ENCODE measurements around the gene ZNF366. TPM values are rescaled to one million over a fixed set of nuclear protein-coding genes. Genes with fewer than 3 reads are reported as not detected.

Gene ZNF366
- 3.8 TPM for total RNA-seq
- 0.59 TPM for polyA plus RNA-seq
- long read RNA-seq, donor 1 = 0 reads
- long read RNA-seq, donor 2 = 0 reads
- long read RNA-seq, donor 3 = 0 reads
- long read RNA-seq, donor 4, partial matches to known transcripts = 0 of 2 reads
- long read RNA-seq, donor 4, other reads (novel, unspliced or antisense) = 0 of 2 reads
- long read RNA-seq, donor 5, partial matches to known transcripts = 0 of 3 reads
- long read RNA-seq, donor 5, other reads (novel, unspliced or antisense) = 0 of 3 reads
- long read RNA-seq, donor 6, partial matches to known transcripts = 0 of 2 reads
- long read RNA-seq, donor 6, other reads (novel, unspliced or antisense) = 0 of 2 reads
- long read RNA-seq, donor 7 = 0 reads
- long read RNA-seq, donor 8, partial matches to known transcripts = 0 of 1 reads
- long read RNA-seq, donor 8, other reads (novel, unspliced or antisense) = 0 of 1 reads
- long read RNA-seq, donor 9 = 0 reads
- long read RNA-seq, donor 10, partial matches to known transcripts = 0 of 2 reads
- long read RNA-seq, donor 10, other reads (novel, unspliced or antisense) = 0 of 2 reads

DNA sequence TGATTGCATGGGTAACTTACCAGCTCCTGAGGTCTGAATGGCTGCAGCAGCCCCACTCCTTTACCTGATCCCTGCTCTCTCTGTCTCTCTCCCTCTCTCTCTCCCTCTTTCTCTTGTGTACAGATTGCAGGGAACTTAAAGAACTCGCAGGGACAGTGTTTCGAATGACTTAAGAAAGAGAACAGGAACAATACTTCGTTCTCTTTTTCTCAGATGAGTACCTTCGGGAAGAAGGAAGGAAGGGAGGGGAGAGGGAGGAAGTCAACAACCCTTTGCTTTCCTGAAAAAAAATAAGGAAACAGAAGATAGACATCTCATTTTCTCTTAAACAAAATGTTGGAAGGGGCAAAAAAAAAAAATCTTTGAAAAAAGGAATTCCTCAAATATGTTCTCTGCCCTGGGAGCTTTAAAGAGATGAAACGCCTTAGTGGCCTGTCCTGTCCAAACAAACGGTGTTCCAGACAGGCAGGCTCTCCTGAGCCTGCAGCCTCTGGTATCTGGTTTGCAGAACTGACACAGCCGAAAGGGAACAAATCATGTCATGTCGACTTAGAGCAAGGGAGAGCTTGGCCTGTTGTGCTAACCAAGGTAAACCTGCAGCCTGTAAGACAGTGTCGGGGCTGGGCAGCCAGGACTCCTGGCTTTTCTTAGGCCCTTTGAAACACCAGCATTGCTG, at the start of gene ZNF366:
TSS of gene ZNF366 (minus strand) at position 180 of the 676 bp plus-strand sequence. CDS start 45,914 bp downstream, outside the sequence.
- DNase-seq (ENCODE audit: low read depth in 6 of 9, low spot score in 9 of 9) = no peak
- H3K9me3 ChIP-seq (ENCODE audit: control insufficient read depth in 2 of 2, insufficient read depth in 1 of 2, low read length in 1 of 2) = no peaks in the 10 kb centered on the region
- no peak within 1 kb of the TSS for H3K4me3 ChIP-seq (ENCODE audit: low read length in 2 of 2)
- 57% methylated on average over 9 of the region's 9 CpGs for WGBS
- H3K4me1 ChIP-seq (ENCODE audit: control insufficient read depth in 2 of 2, insufficient read depth in 2 of 2, low read length in 2 of 2) = peaks cover 0 to 3% of the 10 kb centered on the region in 2 donors
- peak within 1 kb of the TSS in 1 of 2 donors; percentile 30 for H3K27ac ChIP-seq (ENCODE audit: low read depth in 1 of 2, low read length in 1 of 2)
- no peaks in the 10 kb centered on the region for H3K36me3 ChIP-seq (ENCODE audit: control insufficient read depth in 2 of 2, insufficient read depth in 2 of 2, low read length in 1 of 2)
- no peaks in the 10 kb centered on the region for H3K27me3 ChIP-seq (ENCODE audit: control insufficient read depth in 2 of 2, insufficient read depth in 1 of 2, low read length in 1 of 2)

DNA sequence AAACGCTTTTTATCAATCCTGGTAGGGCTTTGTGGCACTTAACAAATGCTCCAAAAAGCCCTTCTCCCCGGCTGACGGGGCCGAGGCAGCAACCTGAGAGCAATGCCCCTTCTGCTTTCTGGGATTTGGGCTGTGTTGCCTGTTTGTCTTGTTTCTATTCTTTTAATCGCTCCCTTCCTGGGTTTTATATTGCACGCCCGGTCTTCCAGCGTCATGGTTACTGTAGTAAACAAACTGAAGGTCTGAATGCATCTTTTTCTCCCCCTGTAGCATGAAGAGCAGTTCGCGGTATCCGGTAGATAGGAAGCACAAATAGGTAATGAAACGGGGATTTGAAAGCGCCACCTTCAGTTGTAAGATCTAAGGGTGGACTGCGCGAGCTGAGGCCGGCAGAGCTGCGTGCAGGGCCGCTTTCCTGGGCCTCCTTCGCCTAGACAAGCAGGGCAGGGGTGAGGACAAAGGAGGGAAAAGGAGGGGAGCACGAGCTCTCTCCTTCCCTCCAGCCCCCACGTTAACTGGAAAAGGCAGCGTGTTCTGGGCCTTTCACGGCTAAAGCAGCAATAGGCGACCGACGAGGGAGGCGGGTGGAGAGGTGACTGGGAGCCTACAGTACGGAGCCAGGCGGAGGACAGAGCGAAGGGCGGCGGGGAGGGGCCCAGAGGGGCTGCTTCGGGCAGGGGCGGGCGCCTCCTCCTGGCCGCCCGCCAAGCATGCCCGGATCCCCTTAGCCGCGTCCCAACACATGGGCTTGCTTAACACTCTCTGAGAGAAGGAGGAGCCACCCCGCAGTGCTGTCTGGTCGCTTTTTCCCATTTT, 49.3 kb upstream of the ZNF366 start:
- WGBS = 3% methylated on average over 42 of the region's 42 CpGs
- Histone ChIP-seq H3K4me1 (ENCODE audit: control insufficient read depth in 2 of 2, insufficient read depth in 2 of 2, low read length in 2 of 2) (peaks cover 0 to 15% of the 10 kb centered on the region in 2 donors), H3K27me3 (ENCODE audit: control insufficient read depth in 2 of 2, insufficient read depth in 1 of 2, low read length in 1 of 2) (peaks cover 0 to 6% of the 10 kb centered on the region in 2 donors), H3K9me3 (ENCODE audit: control insufficient read depth in 2 of 2, insufficient read depth in 1 of 2, low read length in 1 of 2) (no peaks in the 10 kb centered on the region), H3K36me3 (ENCODE audit: control insufficient read depth in 2 of 2, insufficient read depth in 2 of 2, low read length in 1 of 2) (no peaks in the 10 kb centered on the region), H3K4me3 (ENCODE audit: low read length in 2 of 2) (peak overlapping the region; percentile 37 to 42), H3K27ac (ENCODE audit: low read depth in 1 of 2, low read length in 1 of 2) (peak overlapping the region; percentile 10 to 67)
- DNase-seq (ENCODE audit: low read depth in 6 of 9, low spot score in 9 of 9) = peak; percentile 8 to 62 (median 33)

GRCh38 chr5:72555871-72556270, 48.7 kb upstream of the ZNF366 start:
- H3K4me3 ChIP-seq (ENCODE audit: low read length in 2 of 2) = no peak overlapping the region

DNA sequence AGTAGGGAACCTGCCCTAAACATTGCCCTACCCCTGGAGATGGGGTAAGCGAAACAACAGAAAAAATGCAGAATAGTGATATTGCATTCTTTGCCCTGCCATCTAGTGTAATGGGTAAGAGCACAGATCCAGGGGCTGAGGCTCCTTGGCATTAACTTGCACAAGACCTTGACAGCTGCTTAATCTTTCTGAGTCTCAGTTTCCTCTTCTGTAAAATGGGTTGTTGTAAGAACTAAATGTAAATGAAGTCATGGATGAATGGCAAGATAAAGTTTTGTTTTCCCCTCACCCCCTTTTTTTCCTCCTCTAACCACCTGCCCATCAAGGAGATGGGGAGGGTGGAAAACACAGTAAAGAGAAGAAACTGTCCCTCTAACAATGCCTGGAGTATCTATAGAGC, 47.7 kb upstream of the ZNF366 start:
- WGBS = 97% methylated on average over 1 of the region's 1 CpG
- peaks cover 0 to 15% of the 10 kb centered on the region in 2 donors for H3K4me1 ChIP-seq (ENCODE audit: control insufficient read depth in 2 of 2, insufficient read depth in 2 of 2, low read length in 2 of 2)
- H3K27ac ChIP-seq (ENCODE audit: low read depth in 1 of 2, low read length in 1 of 2) = no peak overlapping the region
- H3K27me3 ChIP-seq (ENCODE audit: control insufficient read depth in 2 of 2, insufficient read depth in 1 of 2, low read length in 1 of 2) = peaks cover 0 to 6% of the 10 kb centered on the region in 2 donors
- no peaks in the 10 kb centered on the region for H3K9me3 ChIP-seq (ENCODE audit: control insufficient read depth in 2 of 2, insufficient read depth in 1 of 2, low read length in 1 of 2)
- DNase-seq (ENCODE audit: low read depth in 6 of 9, low spot score in 9 of 9) = no peak
- H3K36me3 ChIP-seq (ENCODE audit: control insufficient read depth in 2 of 2, insufficient read depth in 2 of 2, low read length in 1 of 2) = no peaks in the 10 kb centered on the region
- H3K4me3 ChIP-seq (ENCODE audit: low read length in 2 of 2) = no peak overlapping the region

More at GRCh38 chr5:72555871-72556270, 48.7 kb upstream of the ZNF366 start:
- Histone ChIP-seq H3K9me3 (ENCODE audit: control insufficient read depth in 2 of 2, insufficient read depth in 1 of 2, low read length in 1 of 2) (no peaks in the 10 kb centered on the region), H3K4me1 (ENCODE audit: control insufficient read depth in 2 of 2, insufficient read depth in 2 of 2, low read length in 2 of 2) (peaks cover 0 to 15% of the 10 kb centered on the region in 2 donors), H3K27me3 (ENCODE audit: control insufficient read depth in 2 of 2, insufficient read depth in 1 of 2, low read length in 1 of 2) (peaks cover 0 to 6% of the 10 kb centered on the region in 2 donors), H3K36me3 (ENCODE audit: control insufficient read depth in 2 of 2, insufficient read depth in 2 of 2, low read length in 1 of 2) (no peaks in the 10 kb centered on the region), H3K27ac (ENCODE audit: low read depth in 1 of 2, low read length in 1 of 2) (peak overlapping the region in 1 of 2 donors; percentile 21)
- WGBS = 69% methylated on average over 1 of the region's 1 CpG
- DNase-seq (ENCODE audit: low read depth in 6 of 9, low spot score in 9 of 9) = peak in 1 of 9 donors; percentile 7

- Histone ChIP-seq H3K27ac (ENCODE audit: low read depth in 1 of 2, low read length in 1 of 2) (no peak overlapping the region), H3K9me3 (ENCODE audit: control insufficient read depth in 2 of 2, insufficient read depth in 1 of 2, low read length in 1 of 2) (no peaks in the 10 kb centered on the region), H3K27me3 (ENCODE audit: control insufficient read depth in 2 of 2, insufficient read depth in 1 of 2, low read length in 1 of 2) (peaks cover 0 to 6% of the 10 kb centered on the region in 2 donors), H3K36me3 (ENCODE audit: control insufficient read depth in 2 of 2, insufficient read depth in 2 of 2, low read length in 1 of 2) (no peaks in the 10 kb centered on the region), H3K4me3 (ENCODE audit: low read length in 2 of 2) (no peak overlapping the region), H3K4me1 (ENCODE audit: control insufficient read depth in 2 of 2, insufficient read depth in 2 of 2, low read length in 2 of 2) (peaks cover 0 to 13% of the 10 kb centered on the region in 2 donors)
- WGBS = 91% methylated on average over 5 of the region's 5 CpGs
- DNase-seq (ENCODE audit: low read depth in 6 of 9, low spot score in 9 of 9) = no peak
Observed at GRCh38 chr5:72552041-72552557, 44.9 kb upstream of the ZNF366 start.

GRCh38 chr5:72550595-72550994, 43.4 kb upstream of the ZNF366 start:
- Histone ChIP-seq H3K27ac (ENCODE audit: low read depth in 1 of 2, low read length in 1 of 2) (no peak overlapping the region), H3K4me1 (ENCODE audit: control insufficient read depth in 2 of 2, insufficient read depth in 2 of 2, low read length in 2 of 2) (peaks cover 0 to under 1% of the 10 kb centered on the region in 2 donors), H3K27me3 (ENCODE audit: control insufficient read depth in 2 of 2, insufficient read depth in 1 of 2, low read length in 1 of 2) (no peaks in the 10 kb centered on the region), H3K9me3 (ENCODE audit: control insufficient read depth in 2 of 2, insufficient read depth in 1 of 2, low read length in 1 of 2) (no peaks in the 10 kb centered on the region), H3K4me3 (ENCODE audit: low read length in 2 of 2) (no peak overlapping the region), H3K36me3 (ENCODE audit: control insufficient read depth in 2 of 2, insufficient read depth in 2 of 2, low read length in 1 of 2) (no peaks in the 10 kb centered on the region)
- 95% methylated on average over 5 of the region's 5 CpGs for WGBS
- no peak for DNase-seq (ENCODE audit: low read depth in 6 of 9, low spot score in 9 of 9)

- no peaks in the 10 kb centered on the region for H3K4me1 ChIP-seq (ENCODE audit: control insufficient read depth in 2 of 2, insufficient read depth in 2 of 2, low read length in 2 of 2)
- no peak for DNase-seq (ENCODE audit: low read depth in 6 of 9, low spot score in 9 of 9)
- no peaks in the 10 kb centered on the region for H3K27me3 ChIP-seq (ENCODE audit: control insufficient read depth in 2 of 2, insufficient read depth in 1 of 2, low read length in 1 of 2)
- no peaks in the 10 kb centered on the region for H3K9me3 ChIP-seq (ENCODE audit: control insufficient read depth in 2 of 2, insufficient read depth in 1 of 2, low read length in 1 of 2)
- H3K36me3 ChIP-seq (ENCODE audit: control insufficient read depth in 2 of 2, insufficient read depth in 2 of 2, low read length in 1 of 2) = no peaks in the 10 kb centered on the region
- WGBS = 61% methylated on average over 3 of the region's 3 CpGs
- H3K27ac ChIP-seq (ENCODE audit: low read depth in 1 of 2, low read length in 1 of 2) = no peak overlapping the region
- no peak overlapping the region for H3K4me3 ChIP-seq (ENCODE audit: low read length in 2 of 2)
Observed at GRCh38 chr5:72543811-72544210, 36.6 kb upstream of the ZNF366 start.

DNA sequence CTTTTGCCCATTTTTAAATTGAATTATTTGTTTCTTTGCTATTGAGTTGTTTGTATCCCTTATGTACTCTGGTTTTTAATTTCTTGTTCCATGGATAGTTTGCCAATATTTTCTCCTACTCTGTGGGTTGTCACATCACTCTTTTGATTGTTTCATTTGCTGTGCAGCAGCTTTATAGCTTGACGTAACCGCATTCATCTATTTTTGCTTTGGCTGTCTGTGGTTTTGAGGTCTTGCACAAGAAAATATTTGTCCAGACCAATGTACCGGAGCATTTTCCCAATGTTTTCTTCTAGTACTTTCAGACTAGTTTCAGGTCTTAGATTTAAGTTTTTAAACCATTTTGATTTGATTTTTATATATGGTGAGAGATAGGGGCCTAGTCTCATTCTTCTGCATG, 36.2 kb upstream of the ZNF366 start:
- no peak for DNase-seq (ENCODE audit: low read depth in 6 of 9, low spot score in 9 of 9)

More for the DNA sequence above, 36.2 kb upstream of the ZNF366 start:
- 93% methylated on average over 3 of the region's 3 CpGs for WGBS
- H3K27me3 ChIP-seq (ENCODE audit: control insufficient read depth in 2 of 2, insufficient read depth in 1 of 2, low read length in 1 of 2) = no peaks in the 10 kb centered on the region
- no peaks in the 10 kb centered on the region for H3K9me3 ChIP-seq (ENCODE audit: control insufficient read depth in 2 of 2, insufficient read depth in 1 of 2, low read length in 1 of 2)
- H3K4me1 ChIP-seq (ENCODE audit: control insufficient read depth in 2 of 2, insufficient read depth in 2 of 2, low read length in 2 of 2) = no peaks in the 10 kb centered on the region
- H3K4me3 ChIP-seq (ENCODE audit: low read length in 2 of 2) = no peak overlapping the region
- no peak overlapping the region for H3K27ac ChIP-seq (ENCODE audit: low read depth in 1 of 2, low read length in 1 of 2)
- H3K36me3 ChIP-seq (ENCODE audit: control insufficient read depth in 2 of 2, insufficient read depth in 2 of 2, low read length in 1 of 2) = no peaks in the 10 kb centered on the region

All from thymus (tissue), 14 donors.